CD14-positive monocyte (primary cell): Measurements from ENCODE around the gene RAI1. TPM values are rescaled to one million over a fixed set of nuclear protein-coding genes. Genes with fewer than 3 reads are reported as not detected.

Source experiments
- DNase-seq, 3 donors: peaks; one replicate each; pipeline ENCODE4 v3.0.0-alpha.2; 2011 to 2022
- H2AFZ ChIP-seq: 2 replicates; pipeline ENCODE4 v1.6.0; 2012; ENCODE audit warnings: mild to moderate bottlenecking, low read depth, low read length, inconsistent platforms; ENCODE audit not compliant: insufficient read depth, poor library complexity, severe bottlenecking
- H3K27ac ChIP-seq, 2 donors: 1 replicate in 1 of 2; 2 replicates in 1 of 2; pipeline ENCODE4 v1.5.1; 2012 to 2013; ENCODE audit warnings: low read length in 2 of 2, control low read depth in 1 of 2, inconsistent platforms in 1 of 2, low read depth in 1 of 2, mild to moderate bottlenecking in 1 of 2
- H3K27me3 ChIP-seq, 2 donors: one replicate each; pipeline versions ENCODE4 v1.6.0 to v1.6.1; 2011 to 2013; ENCODE audit warnings: low read length in 2 of 2; ENCODE audit not compliant: control insufficient read depth in 2 of 2, insufficient read depth in 2 of 2
- H3K36me3 ChIP-seq, 2 donors: replicated peaks in 1 of 2; 1 replicate in 1 of 2; 2 replicates in 1 of 2; pipeline versions ENCODE4 v1.5.1 to v1.6.1; 2012 to 2013; ENCODE audit warnings: low read length in 2 of 2, control low read depth in 1 of 2, inconsistent platforms in 1 of 2, mild to moderate bottlenecking in 1 of 2; ENCODE audit not compliant: insufficient read depth in 2 of 2, control insufficient read depth in 1 of 2
- H3K4me1 ChIP-seq, 2 donors: 1 replicate in 1 of 2; 2 replicates in 1 of 2; pipeline versions ENCODE4 v1.5.1 to v1.6.1; 2012 to 2013; ENCODE audit warnings: low read length in 2 of 2, control low read depth in 1 of 2, inconsistent platforms in 1 of 2, mild to moderate bottlenecking in 1 of 2, moderate library complexity in 1 of 2; ENCODE audit not compliant: insufficient read depth in 2 of 2, control insufficient read depth in 1 of 2
- H3K4me2 ChIP-seq: replicated peaks from 2 replicates; pipeline ENCODE3; 2012; ENCODE audit warnings: low read length, moderate library complexity, mild to moderate bottlenecking; ENCODE audit not compliant: poor library complexity, severe bottlenecking; ENCODE audit errors: extremely low read depth
- H3K4me3 ChIP-seq, 3 experiments: fragments of 200-600 bp in 1 of 3; sonication (generic) in 1 of 3; replicated peaks in 1 of 3; 1 replicate in 2 of 3; 2 replicates in 1 of 3; pipeline ENCODE4 v1.5.1; 2011 to 2013; ENCODE audit warnings: low read length in 3 of 3, mild to moderate bottlenecking in 3 of 3, control low read depth in 2 of 3, low read depth in 2 of 3, inconsistent platforms in 1 of 3, moderate library complexity in 1 of 3
- H3K79me2 ChIP-seq: 2 replicates; pipeline ENCODE4 v1.6.0; 2012; ENCODE audit warnings: mild to moderate bottlenecking, control low read depth, inconsistent platforms, low read length, moderate library complexity; ENCODE audit not compliant: insufficient read depth
- H3K9ac ChIP-seq: 2 replicates; pipeline ENCODE4 v1.6.0; 2017; ENCODE audit warnings: low read length, mild to moderate bottlenecking; ENCODE audit not compliant: insufficient read depth, poor library complexity, severe bottlenecking
- H3K9me3 ChIP-seq, 2 donors: replicated peaks in 1 of 2; 1 replicate in 1 of 2; 2 replicates in 1 of 2; pipeline versions ENCODE4 v1.5.1 to v1.6.1; 2012 to 2013; ENCODE audit warnings: low read length in 2 of 2, control low read depth in 1 of 2; ENCODE audit not compliant: control insufficient read depth in 1 of 2, insufficient read depth in 1 of 2
- H4K20me1 ChIP-seq: 2 replicates; pipeline ENCODE4 v1.6.0; 2012; ENCODE audit warnings: mild to moderate bottlenecking, low read length, control low read depth, moderate library complexity; ENCODE audit not compliant: insufficient read depth
- H3K27ac Mint-ChIP-seq, 7 donors: one replicate each; pipeline ENCODE4 v1.8.0; 2020; ENCODE audit warnings: mild to moderate bottlenecking in 7 of 7, mixed read lengths in 7 of 7, moderate library complexity in 6 of 7, inconsistent platforms in 2 of 7
- H3K27me3 Mint-ChIP-seq, 3 donors: one replicate each; pipeline ENCODE4 v1.8.0; 2021 to 2022; ENCODE audit warnings: low read depth in 3 of 3, mild to moderate bottlenecking in 3 of 3, mixed read lengths in 3 of 3, moderate library complexity in 3 of 3, inconsistent platforms in 1 of 3
- H3K36me3 Mint-ChIP-seq, 2 donors: one replicate each; pipeline ENCODE4 v1.8.0; 2020; ENCODE audit warnings: mixed read lengths in 2 of 2, inconsistent platforms in 1 of 2, mild to moderate bottlenecking in 1 of 2
- H3K4me1 Mint-ChIP-seq: one replicate; pipeline ENCODE4 v1.8.0; 2020; ENCODE audit warnings: mild to moderate bottlenecking, mixed read lengths
- H3K4me3 Mint-ChIP-seq, 2 donors: one replicate each; pipeline ENCODE4 v1.8.0; 2020; ENCODE audit warnings: mild to moderate bottlenecking in 2 of 2, mixed read lengths in 2 of 2, moderate library complexity in 1 of 2
- H3K9me3 Mint-ChIP-seq, 7 donors: one replicate each; pipeline ENCODE4 v1.8.0; 2020 to 2022; ENCODE audit warnings: mixed read lengths in 7 of 7, mild to moderate bottlenecking in 6 of 7, moderate library complexity in 6 of 7, inconsistent platforms in 2 of 7
- WGBS: methylation state at CpG from one replicate; pipeline ENCODE4 v1.1.5; 2013; ENCODE audit warnings: missing lambda C conversion rate; ENCODE audit not compliant: insufficient coverage; 5-methylcytosine and 5-hydroxymethylcytosine counted together
- intact Hi-C, 2 donors: fragments of 100-400 bp; cut with micrococcal nuclease; formaldehyde crosslinking; loops; one replicate each; pipeline versions ENCODE4 v1.15.0 to v1.15.1; 2023
- polyA plus RNA-seq, 3 donors: library from polyadenylated mRNA; depleted of rRNA in 1 of 3; unstranded in 2 of 3; stranded (reverse) in 1 of 3; fragments of 300-500 nt in 2 of 3; fragments of >200 nt in 1 of 3; fragmentation: Illumina TruSeq in 2 of 3; gene quantifications; 1 replicate in 2 of 3; 2 replicates in 1 of 3; pipeline ENCODE4 v1.2.3, GENCODE V29; 2012 to 2021
- TF ChIP-seq, protein P1 (sequence below): fragments of 200-600 bp; IDR thresholded peaks from one replicate; pipeline ENCODE4 v1.8.0; 2022; ENCODE audit warnings: antibody characterized with exemption, mild to moderate bottlenecking

The RAI1 gene
- polyA plus RNA-seq, 3 donors, result 0.89 to 4.4 (median 1.5) TPM

- Histone ChIP-seq H3K9ac (no peak overlapping the region), H3K36me3 (peaks cover 0 to 18% of the 10 kb centered on the region in 2 donors), H3K27ac (no peak overlapping the region), H3K4me1 (peaks cover 22 to 37% of the 10 kb centered on the region in 2 donors), H2AFZ (no peak overlapping the region), H3K4me3 (no peak overlapping the region), H3K27me3 (peaks cover 9 to 16% of the 10 kb centered on the region in 2 donors), H3K9me3 (no peaks in the 10 kb centered on the region), H3K79me2 (peaks cover 24% of the 10 kb centered on the region), H3K4me2 (no peak overlapping the region), H4K20me1 (peaks cover 99% of the 10 kb centered on the region)
- Mint-ChIP-seq H3K27me3 (peaks cover 20 to 26% (median 26%) of the 10 kb centered on the region in 3 donors), H3K27ac (no peak overlapping the region), H3K9me3 (peaks cover 0 to 8% (median 6%) of the 10 kb centered on the region in 7 donors), H3K4me1 (peaks cover 29% of the 10 kb centered on the region), H3K36me3 (peaks cover 16 to 20% of the 10 kb centered on the region in 2 donors), H3K4me3 (no peak overlapping the region)
- no peak for DNase-seq
- intact Hi-C loops, result no loop called here
- TF ChIP-seq, protein P1, sequence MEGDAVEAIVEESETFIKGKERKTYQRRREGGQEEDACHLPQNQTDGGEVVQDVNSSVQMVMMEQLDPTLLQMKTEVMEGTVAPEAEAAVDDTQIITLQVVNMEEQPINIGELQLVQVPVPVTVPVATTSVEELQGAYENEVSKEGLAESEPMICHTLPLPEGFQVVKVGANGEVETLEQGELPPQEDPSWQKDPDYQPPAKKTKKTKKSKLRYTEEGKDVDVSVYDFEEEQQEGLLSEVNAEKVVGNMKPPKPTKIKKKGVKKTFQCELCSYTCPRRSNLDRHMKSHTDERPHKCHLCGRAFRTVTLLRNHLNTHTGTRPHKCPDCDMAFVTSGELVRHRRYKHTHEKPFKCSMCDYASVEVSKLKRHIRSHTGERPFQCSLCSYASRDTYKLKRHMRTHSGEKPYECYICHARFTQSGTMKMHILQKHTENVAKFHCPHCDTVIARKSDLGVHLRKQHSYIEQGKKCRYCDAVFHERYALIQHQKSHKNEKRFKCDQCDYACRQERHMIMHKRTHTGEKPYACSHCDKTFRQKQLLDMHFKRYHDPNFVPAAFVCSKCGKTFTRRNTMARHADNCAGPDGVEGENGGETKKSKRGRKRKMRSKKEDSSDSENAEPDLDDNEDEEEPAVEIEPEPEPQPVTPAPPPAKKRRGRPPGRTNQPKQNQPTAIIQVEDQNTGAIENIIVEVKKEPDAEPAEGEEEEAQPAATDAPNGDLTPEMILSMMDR, result no peak
- 93% methylated on average over 6 of the region's 10 CpGs for WGBS
These were observed 46.9 kb downstream of the RAI1 start for GRCh38 chr17:17728146-17728545.

- intact Hi-C loops, result no loop called here
- Mint-ChIP-seq H3K4me3 (no peak overlapping the region), H3K9me3 (peaks cover 0 to 7% (median 5%) of the 10 kb centered on the region in 7 donors), H3K27me3 (peaks cover 15 to 22% (median 21%) of the 10 kb centered on the region in 3 donors), H3K27ac (no peak overlapping the region), H3K4me1 (peaks cover 26% of the 10 kb centered on the region), H3K36me3 (peaks cover 15 to 19% of the 10 kb centered on the region in 2 donors)
- DNase-seq, result no peak
- Histone ChIP-seq H3K27ac (no peak overlapping the region), H3K4me3 (no peak overlapping the region), H3K79me2 (peaks cover 26% of the 10 kb centered on the region), H3K9ac (no peak overlapping the region), H3K4me2 (no peak overlapping the region), H3K27me3 (peaks cover 5 to 12% of the 10 kb centered on the region in 2 donors), H3K9me3 (no peaks in the 10 kb centered on the region), H4K20me1 (peaks cover 99% of the 10 kb centered on the region), H3K4me1 (peaks cover 18 to 32% of the 10 kb centered on the region in 2 donors), H3K36me3 (peaks cover 0 to 18% of the 10 kb centered on the region in 2 donors), H2AFZ (no peak overlapping the region)
- TF ChIP-seq, protein P1, result no peak
- 97% methylated on average over 8 of the region's 10 CpGs for WGBS
These were observed 47.4 kb downstream of the RAI1 start for GRCh38 chr17:17728550-17729251.
